Natural killer cell (primary cell): ENCODE data around the gene ARHGAP42. TPM values are rescaled to one million over a fixed set of nuclear protein-coding genes. Genes with fewer than 3 reads are reported as not detected.

Experiments
- ATAC-seq, 3 donors: fragments of 150-1000 bp in 2 of 3; fragments of 200-7000 bp in 1 of 3; cut with Tn5 transposase; 1 replicate in 1 of 3; 2 replicates in 2 of 3; pipeline ENCODE4 v1.10.0; 2021; ENCODE audit warnings: mild to moderate bottlenecking in 2 of 3, moderate library complexity in 2 of 3
- DNase-seq, 2 donors: peaks; one replicate each; pipeline versions ENCODE4 v3.0.0 to v3.0.0-alpha.2; 2013 to 2021; ENCODE audit warnings: mixed read lengths in 1 of 2
- H3K27ac ChIP-seq: one replicate; pipeline ENCODE4 v1.5.1; 2013; ENCODE audit warnings: mild to moderate bottlenecking, low read length
- H3K27me3 ChIP-seq: one replicate; pipeline ENCODE4 v1.6.1; 2013; ENCODE audit warnings: low read length; ENCODE audit not compliant: control insufficient read depth, insufficient read depth
- H3K36me3 ChIP-seq: one replicate; pipeline ENCODE4 v1.6.1; 2013; ENCODE audit warnings: low read length; ENCODE audit not compliant: control insufficient read depth, insufficient read depth
- H3K4me1 ChIP-seq: one replicate; pipeline ENCODE4 v1.6.1; 2013; ENCODE audit warnings: low read length; ENCODE audit not compliant: control insufficient read depth, insufficient read depth
- H3K4me3 ChIP-seq: one replicate; pipeline ENCODE4 v1.5.1; 2013; ENCODE audit warnings: low read length
- H3K9me3 ChIP-seq: one replicate; pipeline ENCODE4 v1.6.1; 2013; ENCODE audit warnings: low read length; ENCODE audit not compliant: control insufficient read depth, insufficient read depth
- H3K27ac Mint-ChIP-seq, 2 donors: one replicate each; pipeline ENCODE4 v1.8.0; 2022; ENCODE audit warnings: mild to moderate bottlenecking in 2 of 2, mixed read lengths in 2 of 2, moderate library complexity in 1 of 2
- H3K27me3 Mint-ChIP-seq, 2 donors: one replicate each; pipeline ENCODE4 v1.8.0; 2022; ENCODE audit warnings: low read depth in 2 of 2, mixed read lengths in 2 of 2
- H3K36me3 Mint-ChIP-seq: one replicate; pipeline ENCODE4 v1.8.0; 2022; ENCODE audit warnings: mixed read lengths
- H3K4me1 Mint-ChIP-seq, 2 donors: one replicate each; pipeline ENCODE4 v1.8.0; 2022; ENCODE audit warnings: mixed read lengths in 2 of 2
- H3K4me3 Mint-ChIP-seq: one replicate; pipeline ENCODE4 v1.8.0; 2022; ENCODE audit warnings: mild to moderate bottlenecking, moderate library complexity, mixed read lengths
- H3K9me3 Mint-ChIP-seq, 2 donors: one replicate each; pipeline ENCODE4 v1.8.0; 2022; ENCODE audit warnings: mixed read lengths in 2 of 2
- CTCF ChIP-seq: fragments of 200-600 bp; IDR thresholded peaks from one replicate; pipeline ENCODE4 v1.8.0; 2022; ENCODE audit warnings: antibody characterized with exemption
- WGBS: methylation state at CpG from one replicate; pipeline ENCODE4 v1.1.7; 2013; ENCODE audit warnings: missing lambda C conversion rate; ENCODE audit not compliant: insufficient coverage; 5-methylcytosine and 5-hydroxymethylcytosine counted together
- intact Hi-C: fragments of 100-400 bp; cut with micrococcal nuclease; formaldehyde crosslinking; loops from one replicate; pipeline ENCODE4 v1.14.2; 2022
- total RNA-seq, 4 donors: library from RNA; stranded (reverse); fragments of 120-200 nt in 1 of 4; gene quantifications; one replicate each; pipeline versions ENCODE4 v1.2.3 to v1.2.4, GENCODE V29; 2013 to 2022

ARHGAP42 gene
- total RNA-seq, 3 donors from 2014 or later (not counting 1 experiment from before 2014, with no cell fraction given) = 6.0 to 7.6 (median 6.4) TPM

GRCh38 chr11:100860318-100861155 lies 173.4 kb downstream of the ARHGAP42 start:
- no peak for ATAC-seq
- H3K36me3 Mint-ChIP-seq = no peaks in the 10 kb centered on the region
- no peaks in the 10 kb centered on the region for H3K9me3 ChIP-seq
- DNase-seq = no peak
- H3K36me3 ChIP-seq = no peaks in the 10 kb centered on the region
- intact Hi-C loops = loop anchor here (10.0 kb wide), 1 partner anchor 176 kb away; the partner anchor contains the start of gene ARHGAP42
- H3K27ac ChIP-seq = no peak overlapping the region
- no peak for TF ChIP-seq CTCF
- no peaks in the 10 kb centered on the region for H3K27me3 Mint-ChIP-seq
- peaks cover 6 to 7% of the 10 kb centered on the region in 2 donors for H3K4me1 Mint-ChIP-seq
- no peaks in the 10 kb centered on the region for H3K27me3 ChIP-seq
- WGBS = 83% methylated on average over 7 of the region's 7 CpGs
- no peak overlapping the region for H3K4me3 ChIP-seq
- no peak overlapping the region for H3K4me3 Mint-ChIP-seq
- H3K4me1 ChIP-seq = no peaks in the 10 kb centered on the region
- no peak overlapping the region for H3K27ac Mint-ChIP-seq
- no peaks in the 10 kb centered on the region for H3K9me3 Mint-ChIP-seq

GRCh38 chr11:100861212-100861611 lies 174.1 kb downstream of the ARHGAP42 start:
- no peaks in the 10 kb centered on the region for H3K36me3 Mint-ChIP-seq
- ATAC-seq (no peak), DNase-seq (no peak)
- 100% methylated on average over 2 of the region's 3 CpGs for WGBS
- H3K4me3 Mint-ChIP-seq = no peak overlapping the region
- peaks cover 0 to 2% of the 10 kb centered on the region in 2 donors for H3K9me3 Mint-ChIP-seq
- no peaks in the 10 kb centered on the region for H3K27me3 ChIP-seq
- no peaks in the 10 kb centered on the region for H3K9me3 ChIP-seq
- no peaks in the 10 kb centered on the region for H3K36me3 ChIP-seq
- intact Hi-C loops = loop anchor here (10.0 kb wide), 1 partner anchor 176 kb away; the partner anchor contains the start of gene ARHGAP42
- no peak overlapping the region for H3K27ac ChIP-seq
- H3K27ac Mint-ChIP-seq = no peak overlapping the region
- peaks cover 9 to 11% of the 10 kb centered on the region in 2 donors for H3K4me1 Mint-ChIP-seq
- H3K4me3 ChIP-seq = no peak overlapping the region
- no peaks in the 10 kb centered on the region for H3K27me3 Mint-ChIP-seq
- no peaks in the 10 kb centered on the region for H3K4me1 ChIP-seq
- TF ChIP-seq CTCF = no peak

GRCh38 chr11:100863080-100863581 lies 176.0 kb downstream of the ARHGAP42 start:
- Mint-ChIP-seq H3K27me3 (no peaks in the 10 kb centered on the region), H3K36me3 (no peaks in the 10 kb centered on the region), H3K9me3 (peaks cover 0 to 2% of the 10 kb centered on the region in 2 donors), H3K4me3 (no peak overlapping the region), H3K27ac (peak overlapping the region in 1 of 2 donors; percentile 5), H3K4me1 (peaks cover 15 to 16% of the 10 kb centered on the region in 2 donors)
- no peaks in the 10 kb centered on the region for H3K9me3 ChIP-seq
- ATAC-seq (no peak), DNase-seq (no peak)
- H3K27ac ChIP-seq = no peak overlapping the region
- no peaks in the 10 kb centered on the region for H3K4me1 ChIP-seq
- no peak overlapping the region for H3K4me3 ChIP-seq
- WGBS = 16% methylated on average over 2 of the region's 2 CpGs
- intact Hi-C loops = loop anchor here (10.0 kb wide), 1 partner anchor 178 kb away; the partner anchor contains the start of gene ARHGAP42
- H3K36me3 ChIP-seq = no peaks in the 10 kb centered on the region
- H3K27me3 ChIP-seq = no peaks in the 10 kb centered on the region
- no peak for TF ChIP-seq CTCF
